ENCODE data around the gene KCNMA1. TPM values are rescaled to one million over a fixed set of nuclear protein-coding genes. Genes with fewer than 3 reads are reported as not detected.

The KCNMA1 gene
- total RNA-seq, 1 experiment from 2014 or later: 0.49 TPM

GRCh38 chr10:76906256-76906655 lies 731.4 kb downstream of the KCNMA1 start:
- H3K9me3 ChIP-seq (ENCODE audit: control insufficient read depth in 1 of 2, insufficient read depth in 1 of 2, low read depth in 1 of 2, low read length in 2 of 2): no peaks in the 10 kb centered on the region
- intact Hi-C loops (cut with micrococcal nuclease): no loop called here
- ChIA-PET POLR2A (no interaction called here), CTCF (no interaction called here), RAD21 (ENCODE audit: low non-redundant PET in 1 of 2, low total read pairs in 2 of 2, uncharacterized antibody in 2 of 2, unreplicated experiment in 2 of 2) (no interaction called here)
- H3K4me1 ChIP-seq (ENCODE audit: control insufficient read depth in 1 of 2, insufficient read depth in 2 of 2, low read length in 2 of 2): no peaks in the 10 kb centered on the region
- no peak overlapping the region for H3K4me2 ChIP-seq (ENCODE audit: low read length)
- no peak overlapping the region for H2AFZ ChIP-seq (ENCODE audit: low read depth, low read length, poor library complexity, severe bottlenecking)
- H3K36me3 ChIP-seq (ENCODE audit: control insufficient read depth in 1 of 2, insufficient read depth in 2 of 2, low read length in 2 of 2): no peaks in the 10 kb centered on the region
- no TSS peak for BruUV-seq (replicated peaks)
- H3K9me2 ChIP-seq (ENCODE audit: insufficient read depth): no peaks in the 10 kb centered on the region
- H3K9ac ChIP-seq (ENCODE audit: low read length): no peak overlapping the region
- no peak overlapping the region for H3K4me3 ChIP-seq (replicated peaks in 1 of 2; ENCODE audit: low read depth in 1 of 2, low read length in 2 of 2)
- no peak overlapping the region for H3K27ac ChIP-seq (ENCODE audit: low read depth, low read length)
- DNase-seq (ENCODE audit: low read depth, low spot score): no peak
- H4K20me1 ChIP-seq (ENCODE audit: insufficient read depth): no peaks in the 10 kb centered on the region
- H3K79me2 ChIP-seq (ENCODE audit: insufficient read depth, low read length): no peaks in the 10 kb centered on the region
- TF ChIP-seq CBX3 (IDR thresholded peaks at IDR 0.05; ENCODE audit: low read depth): no peak
- no peak for TF ChIP-seq ZFX (IDR thresholded peaks at IDR 0.05)
- TF ChIP-seq POLR2AphosphoS5 (IDR thresholded peaks at IDR 0.05; ENCODE audit: low read depth, low read length): no peak
- TF ChIP-seq RAD21 (IDR thresholded peaks at IDR 0.05; ENCODE audit: low read depth): no peak
- TF ChIP-seq SIN3A (IDR thresholded peaks at IDR 0.05; ENCODE audit: low read depth): no peak
- TF ChIP-seq YY1 (IDR thresholded peaks at IDR 0.05; ENCODE audit: extremely low read depth, insufficient replicate concordance, low read depth, low read length): no peak
- no peak for TF ChIP-seq CEBPB (IDR thresholded peaks at IDR 0.05; ENCODE audit: low read depth)
- no peak for TF ChIP-seq TCF7L2 (IDR thresholded peaks at IDR 0.05; ENCODE audit: borderline replicate concordance, extremely low read depth, insufficient read depth, insufficient read length)
- TF ChIP-seq EZH2phosphoT487 (IDR thresholded peaks at IDR 0.05; ENCODE audit: borderline replicate concordance): no peak
- no peak for TF ChIP-seq REST (IDR thresholded peaks at IDR 0.05; ENCODE audit: low read depth)
- no peak for TF ChIP-seq EZH2 (IDR thresholded peaks at IDR 0.05)
- TF ChIP-seq ELF1 (IDR thresholded peaks at IDR 0.05; ENCODE audit: borderline replicate concordance, low read depth): no peak
- no peak for TF ChIP-seq SP1 (IDR thresholded peaks at IDR 0.05; ENCODE audit: low read depth)
- no peak for TF ChIP-seq JUND (IDR thresholded peaks at IDR 0.05)
- H3K27me3 ChIP-seq (ENCODE audit: insufficient read depth, low read length): no peaks in the 10 kb centered on the region
- ATAC-seq: no peak

Measured in HCT116 (cell line).